ENCODE measurements around the gene ANKRD11.

GRCh38 chr16:89404561-89404960 lies 85.8 kb downstream of the ANKRD11 start:
- TF ChIP-seq, protein P1, sequence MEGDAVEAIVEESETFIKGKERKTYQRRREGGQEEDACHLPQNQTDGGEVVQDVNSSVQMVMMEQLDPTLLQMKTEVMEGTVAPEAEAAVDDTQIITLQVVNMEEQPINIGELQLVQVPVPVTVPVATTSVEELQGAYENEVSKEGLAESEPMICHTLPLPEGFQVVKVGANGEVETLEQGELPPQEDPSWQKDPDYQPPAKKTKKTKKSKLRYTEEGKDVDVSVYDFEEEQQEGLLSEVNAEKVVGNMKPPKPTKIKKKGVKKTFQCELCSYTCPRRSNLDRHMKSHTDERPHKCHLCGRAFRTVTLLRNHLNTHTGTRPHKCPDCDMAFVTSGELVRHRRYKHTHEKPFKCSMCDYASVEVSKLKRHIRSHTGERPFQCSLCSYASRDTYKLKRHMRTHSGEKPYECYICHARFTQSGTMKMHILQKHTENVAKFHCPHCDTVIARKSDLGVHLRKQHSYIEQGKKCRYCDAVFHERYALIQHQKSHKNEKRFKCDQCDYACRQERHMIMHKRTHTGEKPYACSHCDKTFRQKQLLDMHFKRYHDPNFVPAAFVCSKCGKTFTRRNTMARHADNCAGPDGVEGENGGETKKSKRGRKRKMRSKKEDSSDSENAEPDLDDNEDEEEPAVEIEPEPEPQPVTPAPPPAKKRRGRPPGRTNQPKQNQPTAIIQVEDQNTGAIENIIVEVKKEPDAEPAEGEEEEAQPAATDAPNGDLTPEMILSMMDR (conservative IDR thresholded peaks at IDR 0.05; ENCODE audit: low read length) = no peak
- TF ChIP-seq EZH2phosphoT487 (IDR thresholded peaks at IDR 0.05; ENCODE audit: borderline replicate concordance) = no peak

Data from Loucy (cell line).